IPS DF 6.9 (cell line): ENCODE results near the gene ARID1B.

Experiments used
- DNase-seq: peaks from one replicate; pipeline ENCODE4 v3.0.0-alpha.2; 2013; ENCODE audit warnings: low read depth, low spot score
- H3K27ac ChIP-seq: one replicate; pipeline ENCODE4 v1.5.1; 2013; ENCODE audit warnings: low read length, control low read depth
- H3K27me3 ChIP-seq: 2 replicates; pipeline ENCODE4 v1.6.1; 2013; ENCODE audit warnings: mild to moderate bottlenecking, low read length; ENCODE audit not compliant: control insufficient read depth, insufficient read depth
- H3K36me3 ChIP-seq: 2 replicates; pipeline ENCODE4 v1.6.1; 2013; ENCODE audit warnings: low read length; ENCODE audit not compliant: control insufficient read depth, insufficient read depth
- H3K4me1 ChIP-seq: 2 replicates; pipeline ENCODE4 v1.6.1; 2013; ENCODE audit warnings: low read length; ENCODE audit not compliant: control insufficient read depth, insufficient read depth
- H3K4me3 ChIP-seq: 2 replicates; pipeline ENCODE4 v1.5.1; 2013; ENCODE audit warnings: mild to moderate bottlenecking, low read length
- H3K9me3 ChIP-seq: 2 replicates; pipeline ENCODE4 v1.6.1; 2013; ENCODE audit warnings: low read length, inconsistent platforms; ENCODE audit not compliant: control insufficient read depth, insufficient read depth
- WGBS: extraction: QIAGEN DNeasy Blood & Tissue Kit; methylation state at CpG from one replicate; pipeline ENCODE4 v1.1.7; 2013; ENCODE audit warnings: mixed read lengths, missing lambda C conversion rate; ENCODE audit not compliant: insufficient read length, insufficient coverage; 5-methylcytosine and 5-hydroxymethylcytosine counted together

ARID1B gene

DNA sequence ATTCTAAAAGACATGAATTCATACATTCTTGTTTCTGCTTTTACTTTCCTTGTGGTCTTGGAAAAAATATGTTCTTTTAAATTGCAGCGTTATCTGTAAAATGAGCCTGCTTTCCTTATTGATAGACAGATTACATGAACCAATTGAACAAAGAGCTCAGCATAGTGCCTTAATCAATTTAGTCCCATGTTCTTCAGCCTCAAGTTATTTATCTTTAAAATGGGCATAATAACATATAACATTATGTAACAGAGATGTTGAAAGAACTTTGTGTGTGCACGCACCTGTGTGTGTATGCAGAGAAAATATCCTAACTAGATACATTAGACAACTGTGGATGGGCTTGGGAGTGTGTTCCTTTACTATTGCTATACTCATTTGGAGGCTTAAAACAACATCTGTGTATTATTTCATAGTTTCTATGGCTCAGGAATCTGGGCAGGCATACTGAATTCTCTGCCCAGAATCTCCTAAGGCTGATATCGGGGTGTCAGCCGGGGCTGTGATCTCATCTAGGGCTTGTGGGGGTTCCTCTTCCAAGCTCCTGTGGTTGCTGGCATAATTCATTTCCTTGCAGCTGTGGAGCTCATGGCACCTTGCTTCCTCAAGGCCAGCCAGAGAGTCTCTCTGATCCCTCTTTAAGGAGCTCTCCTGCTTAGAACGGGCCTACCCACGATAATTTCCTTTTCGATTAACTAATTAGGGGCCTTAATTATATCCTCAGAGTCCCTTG lies 194.1 kb downstream of the ARID1B start:
- WGBS = no CpG with 5 or more reads among the region's 7 CpGs
- Histone ChIP-seq H3K36me3 (no peaks in the 10 kb centered on the region), H3K9me3 (no peaks in the 10 kb centered on the region), H3K4me3 (no peak overlapping the region), H3K4me1 (peaks cover 8% of the 10 kb centered on the region), H3K27me3 (no peaks in the 10 kb centered on the region), H3K27ac (no peak overlapping the region)
- no peak for DNase-seq

DNA sequence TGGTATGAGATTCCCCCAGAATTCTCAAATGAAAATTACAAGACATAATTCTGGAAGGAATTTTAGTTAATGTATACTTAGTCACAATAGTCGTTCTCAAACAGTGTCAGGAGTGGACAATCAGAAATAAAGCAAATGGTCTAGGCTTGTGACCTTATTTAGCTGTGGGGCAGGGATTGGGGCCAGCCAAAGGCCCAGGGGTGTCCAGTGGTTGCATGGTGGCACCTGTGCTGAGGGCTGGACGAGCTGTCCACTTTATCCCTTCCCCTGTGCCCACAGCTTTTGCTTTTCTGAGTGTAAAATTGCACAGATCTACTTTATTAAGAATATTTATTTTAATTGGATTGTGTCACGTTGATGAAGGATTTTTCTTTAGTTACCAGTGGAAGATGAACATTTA lies 195.0 kb downstream of the ARID1B start:
- DNase-seq = no peak
- Histone ChIP-seq H3K27ac (no peak overlapping the region), H3K36me3 (no peaks in the 10 kb centered on the region), H3K9me3 (no peaks in the 10 kb centered on the region), H3K27me3 (no peaks in the 10 kb centered on the region), H3K4me1 (peaks cover 8% of the 10 kb centered on the region), H3K4me3 (no peak overlapping the region)
- WGBS = no CpG with 5 or more reads among the region's 3 CpGs

DNA sequence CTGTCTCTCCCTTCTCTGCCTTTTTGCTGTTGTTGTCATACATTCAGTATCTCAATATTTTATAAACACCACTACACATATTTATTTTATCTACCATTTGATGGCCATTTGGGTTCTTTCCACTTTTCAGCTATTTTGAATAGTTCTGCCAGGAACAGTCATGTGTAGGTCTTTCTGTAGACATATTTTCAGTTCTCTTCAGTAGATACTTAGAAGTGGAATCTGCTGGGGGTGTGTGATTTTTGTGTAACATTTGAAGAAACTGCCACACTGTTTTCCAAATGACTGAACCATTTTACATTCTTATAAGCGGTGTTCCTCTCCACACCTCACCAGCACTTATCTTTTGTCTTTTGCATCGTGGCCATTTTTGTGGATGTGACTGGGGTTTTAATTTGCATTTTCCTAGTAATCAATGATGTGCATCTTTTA lies 197.7 kb downstream of the ARID1B start:
- no peak overlapping the region for H3K4me3 ChIP-seq
- no peak overlapping the region for H3K27ac ChIP-seq
- no peaks in the 10 kb centered on the region for H3K36me3 ChIP-seq
- DNase-seq = no peak
- H3K4me1 ChIP-seq = peaks cover 5% of the 10 kb centered on the region; the same call in 1 of the 2 replicates
- WGBS = no CpG with 5 or more reads among the region's 2 CpGs
- no peaks in the 10 kb centered on the region for H3K27me3 ChIP-seq
- H3K9me3 ChIP-seq = no peaks in the 10 kb centered on the region

DNA sequence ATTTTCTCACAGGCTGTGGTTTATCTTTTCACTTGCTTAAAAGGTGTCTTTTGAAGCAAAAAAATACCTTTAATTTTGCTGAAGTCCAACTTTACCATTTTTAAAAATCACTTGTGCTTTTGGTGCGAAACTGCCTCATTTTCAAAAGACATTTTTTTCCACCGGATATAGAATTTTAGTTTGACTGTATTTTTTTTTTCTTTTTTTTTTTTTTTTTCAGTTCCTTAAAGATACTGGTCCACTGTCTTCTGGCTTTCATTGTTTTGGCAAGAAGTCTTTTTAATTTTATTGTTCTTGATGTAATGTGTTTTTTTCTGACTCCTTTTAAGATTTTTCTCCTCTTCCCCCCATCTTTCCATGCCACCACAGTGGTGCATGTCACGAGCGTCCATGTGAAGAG lies 198.2 kb downstream of the ARID1B start:
- Histone ChIP-seq H3K27me3 (no peaks in the 10 kb centered on the region), H3K36me3 (no peaks in the 10 kb centered on the region), H3K4me1 (peaks cover 5% of the 10 kb centered on the region; the same call in 1 of the 2 replicates), H3K27ac (no peak overlapping the region), H3K9me3 (no peaks in the 10 kb centered on the region), H3K4me3 (no peak overlapping the region)
- WGBS = no CpG with 5 or more reads among the region's 4 CpGs
- no peak for DNase-seq

DNA sequence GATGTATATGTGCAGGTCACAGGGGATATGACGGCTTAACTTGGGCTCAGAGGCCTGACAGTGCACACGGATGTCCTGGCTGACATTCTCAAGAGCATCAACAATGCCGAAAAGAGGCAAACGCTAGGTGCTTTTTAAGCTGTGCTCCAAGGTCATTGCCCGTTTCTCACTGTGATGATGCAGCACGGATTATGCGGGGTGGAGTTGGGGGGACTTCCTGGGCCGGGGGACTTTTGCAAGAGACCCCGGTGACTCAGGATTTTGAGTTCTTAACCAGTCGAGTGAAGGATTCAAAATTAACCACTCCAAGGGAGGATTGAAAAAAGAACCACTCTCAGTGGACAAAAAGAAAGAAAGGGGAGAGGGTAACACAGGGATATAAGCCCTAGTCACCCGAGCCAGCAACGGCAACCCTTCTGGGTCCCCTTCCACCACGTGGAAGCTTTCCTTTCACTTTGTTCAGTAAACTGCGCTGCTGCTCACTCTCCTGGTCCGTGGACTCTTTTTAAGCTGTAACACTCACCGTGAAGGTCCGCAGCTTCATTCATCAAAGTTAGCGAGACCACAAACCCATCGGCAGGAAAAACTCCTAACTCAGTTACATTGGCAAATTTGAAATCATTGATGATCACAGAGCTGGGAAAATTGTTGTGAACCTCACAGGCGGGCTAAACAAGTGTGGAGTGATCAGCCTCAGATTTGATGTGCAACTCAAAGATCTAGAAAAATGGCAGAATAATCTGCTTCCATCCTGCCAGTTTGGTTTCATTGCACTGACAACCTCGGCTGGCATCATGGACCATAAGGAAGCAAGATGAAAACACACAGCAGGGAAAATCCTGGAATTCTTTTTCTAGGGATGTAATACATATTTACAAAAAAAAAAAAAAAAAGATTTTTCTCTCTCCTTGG lies 199.3 kb downstream of the ARID1B start:
- H3K36me3 ChIP-seq = no peaks in the 10 kb centered on the region
- no peak overlapping the region for H3K27ac ChIP-seq
- H3K9me3 ChIP-seq = no peaks in the 10 kb centered on the region
- H3K4me3 ChIP-seq = no peak overlapping the region
- WGBS = no CpG with 5 or more reads among the region's 21 CpGs
- peaks cover 5% of the 10 kb centered on the region; the same call in 1 of the 2 replicates for H3K4me1 ChIP-seq
- H3K27me3 ChIP-seq = no peaks in the 10 kb centered on the region
- DNase-seq = no peak

DNA sequence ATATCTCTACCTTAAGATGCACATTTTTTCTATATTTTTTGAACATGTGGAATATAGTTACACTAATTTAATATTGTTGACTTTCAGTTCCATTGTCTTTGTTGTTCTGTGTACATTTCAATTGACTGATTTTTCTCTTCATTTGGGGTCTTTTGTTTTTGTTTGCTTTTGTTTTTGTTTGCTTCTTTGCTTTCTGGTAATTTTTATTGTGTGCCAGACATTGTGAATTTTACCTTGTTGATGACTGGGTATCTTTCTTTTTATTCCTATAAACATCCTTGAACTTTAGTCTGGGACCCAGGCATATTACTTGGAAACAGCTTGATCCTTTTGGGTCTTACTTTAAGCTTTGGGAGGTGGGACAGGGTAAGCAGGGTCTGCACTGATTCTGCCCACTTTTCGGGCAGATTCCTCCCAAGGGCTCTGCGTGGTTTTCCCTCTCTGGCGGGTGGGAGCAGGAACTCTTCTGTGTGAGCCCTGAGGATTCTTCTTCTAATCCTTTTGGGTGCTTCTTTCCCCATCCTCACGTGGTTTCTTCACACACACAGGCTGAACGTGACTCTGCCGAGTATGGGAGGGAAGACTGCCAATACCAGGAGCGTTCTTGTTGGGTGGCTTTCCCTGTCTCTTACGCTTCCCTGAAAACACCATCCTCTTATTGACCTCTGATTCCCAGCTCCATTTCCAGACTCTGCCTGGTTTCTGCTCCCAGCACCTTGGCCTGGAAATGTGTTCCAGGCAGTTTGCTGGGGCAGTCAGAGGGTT lies 200.5 kb downstream of the ARID1B start:
- no peaks in the 10 kb centered on the region for H3K36me3 ChIP-seq
- no peak overlapping the region for H3K27ac ChIP-seq
- no peaks in the 10 kb centered on the region for H3K9me3 ChIP-seq
- no CpG with 5 or more reads among the region's 8 CpGs for WGBS
- H3K4me3 ChIP-seq = no peak overlapping the region
- no peak for DNase-seq
- peaks cover 5% of the 10 kb centered on the region; the same call in 1 of the 2 replicates for H3K4me1 ChIP-seq
- no peaks in the 10 kb centered on the region for H3K27me3 ChIP-seq

DNA sequence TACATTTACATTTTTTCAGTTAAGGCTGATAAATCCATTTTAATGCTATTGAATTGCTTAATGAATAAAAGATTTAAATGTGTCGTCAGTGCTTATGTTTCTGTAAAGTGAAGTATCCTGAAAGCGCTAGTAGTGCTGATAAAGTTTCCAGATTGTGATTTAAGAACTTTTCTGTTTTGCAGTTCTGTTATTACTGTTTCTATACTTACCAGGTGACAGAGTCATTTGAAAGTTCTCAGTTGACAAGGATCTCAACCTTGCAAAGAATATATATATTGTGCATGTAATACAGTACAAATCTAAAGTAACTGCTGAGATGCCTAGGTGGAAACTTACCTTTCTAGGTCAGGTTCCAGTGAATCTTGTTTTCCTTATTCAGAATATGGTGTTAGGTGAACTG lies 201.8 kb downstream of the ARID1B start:
- Histone ChIP-seq H3K27ac (no peak overlapping the region), H3K36me3 (no peaks in the 10 kb centered on the region), H3K9me3 (no peaks in the 10 kb centered on the region), H3K4me1 (peaks cover 6% of the 10 kb centered on the region; the same call in 1 of the 2 replicates), H3K4me3 (no peak overlapping the region), H3K27me3 (no peaks in the 10 kb centered on the region)
- DNase-seq = no peak
- no CpG with 5 or more reads among the region's 2 CpGs for WGBS

DNA sequence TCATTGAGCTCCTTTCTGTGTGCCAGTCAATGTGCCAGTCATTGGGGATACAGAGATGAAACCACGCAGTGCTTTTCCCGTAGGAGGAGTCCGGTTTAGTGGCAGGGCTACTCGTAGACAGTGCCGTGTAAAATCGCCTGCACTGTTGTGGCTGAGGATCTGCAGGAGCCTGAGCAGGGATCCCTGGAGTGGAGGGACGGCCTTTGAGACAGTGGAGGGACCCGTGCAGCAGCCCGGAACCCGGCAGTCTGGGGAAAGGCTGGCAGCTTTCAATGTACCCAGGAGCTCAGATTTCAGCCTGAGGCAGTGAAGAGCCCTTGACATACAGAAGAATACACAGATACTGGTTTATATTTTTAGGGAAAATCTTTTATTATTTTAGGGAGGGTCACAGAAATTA lies 203.3 kb downstream of the ARID1B start:
- no CpG with 5 or more reads among the region's 10 CpGs for whole genome bisulfite sequencing
- Histone ChIP-seq H3K27ac (no peak overlapping the region), H3K4me1 (peaks cover 7% of the 10 kb centered on the region; the same call in 1 of the 2 replicates), H3K36me3 (no peaks in the 10 kb centered on the region), H3K9me3 (no peaks in the 10 kb centered on the region), H3K27me3 (no peaks in the 10 kb centered on the region), H3K4me3 (no peak overlapping the region)
- DNase-seq = no peak

DNA sequence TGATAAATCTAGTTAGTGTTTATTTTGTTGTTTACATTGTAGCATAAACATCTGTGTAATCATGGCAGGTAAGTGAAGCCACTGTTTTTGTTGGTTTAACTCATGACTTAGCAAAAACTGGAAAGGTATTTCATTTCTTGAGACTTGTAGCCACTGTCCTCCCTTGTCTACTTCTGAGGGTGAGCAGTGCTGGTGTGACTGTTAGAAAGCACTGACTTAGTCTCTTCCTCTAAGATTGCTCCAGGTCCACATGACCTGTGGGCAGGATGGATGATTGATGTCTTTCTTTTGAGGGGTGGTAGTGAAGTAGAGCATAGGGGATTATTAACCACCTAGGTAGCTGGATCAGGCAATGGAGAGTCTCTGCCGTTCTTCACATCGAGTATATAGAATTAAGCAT lies 203.8 kb downstream of the ARID1B start:
- peaks cover 5% of the 10 kb centered on the region; the same call in 1 of the 2 replicates for H3K4me1 ChIP-seq
- no peak overlapping the region for H3K4me3 ChIP-seq
- H3K27me3 ChIP-seq = no peaks in the 10 kb centered on the region
- no peak overlapping the region for H3K27ac ChIP-seq
- no peak for DNase-seq
- no peaks in the 10 kb centered on the region for H3K36me3 ChIP-seq
- no peaks in the 10 kb centered on the region for H3K9me3 ChIP-seq
- WGBS = no CpG with 5 or more reads among the region's 2 CpGs

DNA sequence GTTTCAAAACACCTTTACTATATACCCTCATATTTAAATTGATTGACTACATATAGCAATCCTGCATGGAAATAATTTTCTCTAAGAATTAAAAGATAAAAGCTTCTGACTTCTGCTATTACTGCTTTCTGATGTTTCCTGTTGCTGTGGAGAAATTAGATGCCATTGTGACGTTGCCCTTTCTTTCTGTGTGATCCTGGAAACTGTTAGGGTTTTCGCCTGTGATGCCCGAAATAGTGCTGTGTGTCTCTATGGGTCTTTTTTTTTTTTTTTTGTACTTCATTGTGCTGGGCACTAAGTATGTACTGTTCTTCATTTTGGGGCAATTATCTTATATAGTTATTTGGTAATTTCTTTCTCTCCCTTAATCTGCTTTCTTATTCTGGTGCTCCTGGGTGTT lies 205.0 kb downstream of the ARID1B start:
- Histone ChIP-seq H3K9me3 (no peaks in the 10 kb centered on the region), H3K27ac (no peak overlapping the region), H3K4me3 (no peak overlapping the region), H3K4me1 (peaks cover 2% of the 10 kb centered on the region; the same call in 1 of the 2 replicates), H3K27me3 (no peaks in the 10 kb centered on the region), H3K36me3 (no peaks in the 10 kb centered on the region)
- WGBS = no CpG with 5 or more reads among the region's 3 CpGs
- DNase-seq = no peak
